ENCODE data around the gene TNFRSF4.

DNA sequence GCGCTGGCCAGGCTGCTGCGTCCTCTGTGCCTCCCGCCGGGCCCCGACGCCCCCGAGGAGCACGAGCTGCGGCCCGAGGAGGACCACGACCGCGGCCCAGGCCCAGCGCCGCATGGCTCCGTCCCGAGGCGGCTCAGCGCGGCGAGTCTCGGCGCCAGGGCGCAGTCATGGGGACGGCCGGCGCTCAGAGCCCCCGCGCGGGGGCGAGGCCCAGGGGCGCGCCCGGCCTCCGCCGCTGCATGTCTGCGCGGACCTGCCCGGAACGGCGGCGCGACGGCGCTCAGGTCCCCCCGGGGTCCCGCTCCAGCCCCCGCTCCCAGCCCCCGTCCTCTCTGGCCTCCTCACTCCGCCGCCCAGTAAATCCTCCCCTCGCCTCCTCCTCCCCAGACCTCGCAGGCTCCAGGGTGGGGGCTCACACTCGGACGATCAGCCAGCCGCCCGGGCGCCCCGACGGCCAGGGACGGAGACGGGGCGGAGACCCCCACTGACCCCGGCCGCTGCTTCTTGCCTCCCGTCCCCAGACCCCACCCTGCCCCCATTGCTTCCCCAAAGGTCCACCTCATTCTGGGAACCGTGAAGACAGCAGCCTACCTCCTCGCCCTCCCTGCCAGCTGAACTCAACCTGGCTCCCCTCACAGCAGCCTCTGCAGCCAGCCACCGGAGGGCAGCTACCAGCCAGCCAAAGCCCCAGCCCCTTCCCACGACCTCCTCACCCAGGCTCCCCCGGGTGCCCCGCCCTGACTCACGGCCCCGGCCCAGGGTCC lies 32.8 kb upstream of the TNFRSF4 start, which contains the start of gene C1QTNF12:
- no peak for TF ChIP-seq ZNF274 (IDR thresholded peaks at IDR 0.05; ENCODE audit: insufficient read depth, insufficient read length)
- no peak for TF ChIP-seq EP300 (IDR thresholded peaks at IDR 0.05; ENCODE audit: borderline replicate concordance in 1 of 2, control insufficient read depth in 1 of 2, low read depth in 2 of 2, low read length in 2 of 2)
- TF ChIP-seq, protein P1, sequence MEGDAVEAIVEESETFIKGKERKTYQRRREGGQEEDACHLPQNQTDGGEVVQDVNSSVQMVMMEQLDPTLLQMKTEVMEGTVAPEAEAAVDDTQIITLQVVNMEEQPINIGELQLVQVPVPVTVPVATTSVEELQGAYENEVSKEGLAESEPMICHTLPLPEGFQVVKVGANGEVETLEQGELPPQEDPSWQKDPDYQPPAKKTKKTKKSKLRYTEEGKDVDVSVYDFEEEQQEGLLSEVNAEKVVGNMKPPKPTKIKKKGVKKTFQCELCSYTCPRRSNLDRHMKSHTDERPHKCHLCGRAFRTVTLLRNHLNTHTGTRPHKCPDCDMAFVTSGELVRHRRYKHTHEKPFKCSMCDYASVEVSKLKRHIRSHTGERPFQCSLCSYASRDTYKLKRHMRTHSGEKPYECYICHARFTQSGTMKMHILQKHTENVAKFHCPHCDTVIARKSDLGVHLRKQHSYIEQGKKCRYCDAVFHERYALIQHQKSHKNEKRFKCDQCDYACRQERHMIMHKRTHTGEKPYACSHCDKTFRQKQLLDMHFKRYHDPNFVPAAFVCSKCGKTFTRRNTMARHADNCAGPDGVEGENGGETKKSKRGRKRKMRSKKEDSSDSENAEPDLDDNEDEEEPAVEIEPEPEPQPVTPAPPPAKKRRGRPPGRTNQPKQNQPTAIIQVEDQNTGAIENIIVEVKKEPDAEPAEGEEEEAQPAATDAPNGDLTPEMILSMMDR (IDR thresholded peaks at IDR 0.05 in 2 of 3, conservative IDR thresholded peaks at IDR 0.05 in 1 of 3; ENCODE audit: control insufficient read depth in 2 of 3, extremely low read depth in 1 of 3, insufficient read depth in 1 of 3, low read depth in 3 of 3, low read length in 3 of 3), result no peak
- TF ChIP-seq BMI1 (IDR thresholded peaks at IDR 0.05; ENCODE audit: borderline replicate concordance), result no peak
- no peak for TF ChIP-seq HDAC2 (IDR thresholded peaks at IDR 0.05)
- no peak for TF ChIP-seq TCF3 (IDR thresholded peaks at IDR 0.05; ENCODE audit: borderline replicate concordance, insufficient read depth, low read depth, low read length)
- no peak for TF ChIP-seq RCOR1 (conservative IDR thresholded peaks at IDR 0.05; ENCODE audit: low read depth, low read length)
- no peak for TF ChIP-seq PAX8 (IDR thresholded peaks at IDR 0.05)
- no peak for TF ChIP-seq STAT1 (conservative IDR thresholded peaks at IDR 0.05)
- no peak for TF ChIP-seq YY1 (IDR thresholded peaks at IDR 0.05; ENCODE audit: low read depth, low read length)
- TF ChIP-seq CHD2 (IDR thresholded peaks at IDR 0.05; ENCODE audit: borderline replicate concordance, low read depth, low read length), result no peak
- TF ChIP-seq NKRF (conservative IDR thresholded peaks at IDR 0.05), result no peak
- no peak for TF ChIP-seq MYC (IDR thresholded peaks at IDR 0.05; ENCODE audit: insufficient read depth, insufficient read length, insufficient replicate concordance, low read length, severe bottlenecking)
